ENCODE results near the gene THUMPD1. TPM values are rescaled to one million over a fixed set of nuclear protein-coding genes. Genes with fewer than 3 reads are reported as not detected.

The THUMPD1 gene, protein sequence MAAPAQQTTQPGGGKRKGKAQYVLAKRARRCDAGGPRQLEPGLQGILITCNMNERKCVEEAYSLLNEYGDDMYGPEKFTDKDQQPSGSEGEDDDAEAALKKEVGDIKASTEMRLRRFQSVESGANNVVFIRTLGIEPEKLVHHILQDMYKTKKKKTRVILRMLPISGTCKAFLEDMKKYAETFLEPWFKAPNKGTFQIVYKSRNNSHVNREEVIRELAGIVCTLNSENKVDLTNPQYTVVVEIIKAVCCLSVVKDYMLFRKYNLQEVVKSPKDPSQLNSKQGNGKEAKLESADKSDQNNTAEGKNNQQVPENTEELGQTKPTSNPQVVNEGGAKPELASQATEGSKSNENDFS
- total RNA-seq (2021; ENCODE audit: unreplicated experiment) (33.9 TPM), Bru-seq, nascent RNA (percentile 91 among the genes with signal in this experiment), BruChase-seq, experiment 1, labeled RNA remaining after a 6-hour chase (percentile 94 among the genes with signal in this experiment), BruChase-seq, experiment 2, labeled RNA remaining after a 2-hour chase (percentile 98 among the genes with signal in this experiment)
- polyA plus RNA-seq (2012), result 24.6 and 25.1 TPM in 2 replicates
- long read RNA-seq, full-length matches to known transcripts, result 113 of 128 reads
- long read RNA-seq, partial matches to known transcripts, result 9 of 128 reads
- long read RNA-seq, other reads (novel, unspliced or antisense), result 6 of 128 reads

- ChIA-PET CTCF (interaction anchor here (0.6 kb wide), 1 partner anchor 32 kb away, joined by 5 read pairs; no protein-coding TSS in a partner anchor), POLR2A (interaction anchor here (0.9 kb wide), 1 partner anchor 23 kb away, joined by 3 read pairs; no protein-coding TSS in a partner anchor), RAD21 (ENCODE audit: low non-redundant PET in 1 of 2, low total read pairs in 2 of 2, uncharacterized antibody in 2 of 2, unreplicated experiment in 2 of 2) (no interaction called here)
- H3K36me3 ChIP-seq (ENCODE audit: control insufficient read depth in 1 of 2, insufficient read depth in 2 of 2, low read length in 2 of 2), result peaks cover 18 to 21% of the 10 kb centered on the region in 2 experiments; a peak in 3 of 4 replicates
- H3K9me3 ChIP-seq (ENCODE audit: control insufficient read depth in 1 of 2, insufficient read depth in 1 of 2, low read depth in 1 of 2, low read length in 2 of 2), result 0 out of 4 replicates have a peak, but pooled peaks cover 0 to under 1% of the 10 kb centered on the region in 2 experiments
- H3K9me2 ChIP-seq (ENCODE audit: insufficient read depth), result no peaks in the 10 kb centered on the region
- DNase-seq (ENCODE audit: low read depth, low spot score) (peak; percentile 92), ATAC-seq (peak; percentile 97)
- H3K4me2 ChIP-seq (ENCODE audit: low read length), result peak within 1 kb of the TSS; percentile 89
- no TSS peak for BruUV-seq (replicated peaks)
- peaks cover 35% of the 10 kb centered on the region for H3K79me2 ChIP-seq (ENCODE audit: insufficient read depth, low read length)
- H3K27ac ChIP-seq (ENCODE audit: low read depth, low read length), result peak within 1 kb of the TSS; percentile 74
- H3K9ac ChIP-seq (ENCODE audit: low read length), result peak within 1 kb of the TSS; percentile 82
- H2AFZ ChIP-seq (ENCODE audit: low read depth, low read length, poor library complexity, severe bottlenecking), result peak within 1 kb of the TSS; percentile 48
- peaks cover 4 to 15% of the 10 kb centered on the region in 2 experiments; a peak in 3 of 4 replicates for H3K4me1 ChIP-seq (ENCODE audit: control insufficient read depth in 1 of 2, insufficient read depth in 2 of 2, low read length in 2 of 2)
- no peaks in the 10 kb centered on the region for H3K27me3 ChIP-seq (ENCODE audit: insufficient read depth, low read length)
- intact Hi-C loops (cut with micrococcal nuclease), result no loop called here
- H4K20me1 ChIP-seq (ENCODE audit: insufficient read depth), result peaks cover 7% of the 10 kb centered on the region; the same call in 1 of the 2 replicates
- peak within 1 kb of the TSS; percentile 89 to 94 for H3K4me3 ChIP-seq (replicated peaks in 1 of 2; ENCODE audit: low read depth in 1 of 2, low read length in 2 of 2)
- TF ChIP-seq RAD21 (IDR thresholded peaks at IDR 0.05; ENCODE audit: low read depth) (no peak), TCF7L2 (IDR thresholded peaks at IDR 0.05; ENCODE audit: borderline replicate concordance, extremely low read depth, insufficient read depth, insufficient read length) (peak; percentile 11), POLR2AphosphoS5 (IDR thresholded peaks at IDR 0.05; ENCODE audit: low read depth, low read length) (peak; percentile 80), POLR2A (IDR thresholded peaks at IDR 0.05; ENCODE audit: borderline replicate concordance, extremely low read depth, insufficient read depth, insufficient read length) (peak; percentile 46), ELF1 (IDR thresholded peaks at IDR 0.05; ENCODE audit: borderline replicate concordance, low read depth) (no peak), CEBPB (IDR thresholded peaks at IDR 0.05; ENCODE audit: low read depth) (no peak), REST (IDR thresholded peaks at IDR 0.05; ENCODE audit: low read depth) (no peak), ATF3 (IDR thresholded peaks at IDR 0.05) (no peak), SP1 (IDR thresholded peaks at IDR 0.05; ENCODE audit: low read depth) (peak; percentile 96), MAX (IDR thresholded peaks at IDR 0.05) (peak; percentile 56), ZFX (IDR thresholded peaks at IDR 0.05) (peak; percentile 58), SIN3A (IDR thresholded peaks at IDR 0.05; ENCODE audit: low read depth) (0 out of 2 replicates have a peak, but pooled peaks have one; percentile 35), EZH2 (IDR thresholded peaks at IDR 0.05) (no peak), YY1 (IDR thresholded peaks at IDR 0.05; ENCODE audit: extremely low read depth, insufficient replicate concordance, low read depth, low read length) (peak; percentile 62), SRF (IDR thresholded peaks at IDR 0.05; ENCODE audit: low read depth) (peak; percentile 95), JUND (IDR thresholded peaks at IDR 0.05) (no peak), FOSL1 (IDR thresholded peaks at IDR 0.05; ENCODE audit: low read depth) (peak; percentile 76), EGR1 (IDR thresholded peaks at IDR 0.05; ENCODE audit: low read depth) (no peak)
- TF ChIP-seq, protein P1, sequence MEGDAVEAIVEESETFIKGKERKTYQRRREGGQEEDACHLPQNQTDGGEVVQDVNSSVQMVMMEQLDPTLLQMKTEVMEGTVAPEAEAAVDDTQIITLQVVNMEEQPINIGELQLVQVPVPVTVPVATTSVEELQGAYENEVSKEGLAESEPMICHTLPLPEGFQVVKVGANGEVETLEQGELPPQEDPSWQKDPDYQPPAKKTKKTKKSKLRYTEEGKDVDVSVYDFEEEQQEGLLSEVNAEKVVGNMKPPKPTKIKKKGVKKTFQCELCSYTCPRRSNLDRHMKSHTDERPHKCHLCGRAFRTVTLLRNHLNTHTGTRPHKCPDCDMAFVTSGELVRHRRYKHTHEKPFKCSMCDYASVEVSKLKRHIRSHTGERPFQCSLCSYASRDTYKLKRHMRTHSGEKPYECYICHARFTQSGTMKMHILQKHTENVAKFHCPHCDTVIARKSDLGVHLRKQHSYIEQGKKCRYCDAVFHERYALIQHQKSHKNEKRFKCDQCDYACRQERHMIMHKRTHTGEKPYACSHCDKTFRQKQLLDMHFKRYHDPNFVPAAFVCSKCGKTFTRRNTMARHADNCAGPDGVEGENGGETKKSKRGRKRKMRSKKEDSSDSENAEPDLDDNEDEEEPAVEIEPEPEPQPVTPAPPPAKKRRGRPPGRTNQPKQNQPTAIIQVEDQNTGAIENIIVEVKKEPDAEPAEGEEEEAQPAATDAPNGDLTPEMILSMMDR (IDR thresholded peaks at IDR 0.05 in 2 of 3, conservative IDR thresholded peaks at IDR 0.05 in 1 of 3; ENCODE audit: borderline replicate concordance in 1 of 3, insufficient read depth in 1 of 3, low read depth in 2 of 3, low read length in 2 of 3), result 0 out of 6 replicates have a peak, but pooled peaks of 1 of the 3 experiments have one; percentile 14
Measured at GRCh38 chr16:20741554-20742285, at the start of gene THUMPD1. Gene THUMPD1 (minus strand): TSS chr16:20741818. CDS start chr16:20741739, 79 bp downstream.

Measured in HCT116 (cell line).